GM12878 (cell line): ENCODE data around the gene UNKL. TPM values are rescaled to one million over a fixed set of nuclear protein-coding genes. Genes with fewer than 3 reads are reported as not detected.

Source experiments
- ATAC-seq: fragments of 200-7000 bp; cut with Tn5 transposase; 3 replicates; pipeline ENCODE4 v1.9.1; 2020; ENCODE audit warnings: mild to moderate bottlenecking, moderate library complexity
- BruUV-seq: library from RNA; stranded (reverse); fragments of 400-500 nt; replicated peaks from 2 replicates; lab custom pipeline; 2021; lab: Mats Ljungman, UMichigan
- CTCF ChIA-PET: fragments of 300-600 bp; sonication (Branson Sonifier 250); formaldehyde crosslinking; extraction: SDS; loops from one replicate; lab custom pipeline; 2021; ENCODE audit warnings: inconsistent platforms; lab: Yijun Ruan, JAX
- POLR2A ChIA-PET: fragments of 350-600 bp; formaldehyde crosslinking; extraction: SDS; loops from one replicate; lab custom pipeline; 2021; ENCODE audit warnings: inconsistent platforms; lab: Charles Lee
- RAD21 ChIA-PET: fragments of 300-600 bp; sonication (Branson Sonifier 250); formaldehyde crosslinking; loops from one replicate; lab custom pipeline; 2023; ENCODE audit warnings: antibody characterized with exemption; ENCODE audit not compliant: unreplicated experiment; lab: Charles Lee
- SMC1A ChIA-PET: fragments of 300-600 bp; sonication (Branson Sonifier 250); formaldehyde crosslinking; loops from one replicate; lab custom pipeline; 2023; ENCODE audit not compliant: unreplicated experiment, uncharacterized antibody; lab: Charles Lee
- DNase-seq: peaks from one replicate; pipeline ENCODE4 v3.0.0-alpha.2; 2011; ENCODE audit warnings: low read depth, low spot score
- FAIRE-seq: peaks from 3 replicates; lab custom pipeline; 2011; peaks lifted over from hg19 to GRCh38; lab: Jason Lieb, UNC
- H2AFZ ChIP-seq: 2 replicates; pipeline ENCODE4 v1.6.0; 2011; ENCODE audit warnings: low read depth, low read length, control low read depth; ENCODE audit not compliant: control insufficient read depth
- H3K27ac ChIP-seq: 2 replicates; pipeline ENCODE4 v1.5.1; 2011; ENCODE audit warnings: control low read depth; ENCODE audit not compliant: control insufficient read depth, insufficient read depth
- H3K27me3 ChIP-seq, 2 experiments: replicated peaks in 1 of 2; 2 replicates each; pipeline versions ENCODE4 v1.6.0 to v1.6.1; 2011; ENCODE audit warnings: low read length in 1 of 2; ENCODE audit not compliant: control insufficient read depth in 2 of 2, insufficient read depth in 2 of 2
- H3K36me3 ChIP-seq, 2 experiments: 2 replicates each; pipeline ENCODE4 v1.5.1; 2011; ENCODE audit warnings: low read length in 1 of 2; ENCODE audit not compliant: control insufficient read depth in 2 of 2, insufficient read depth in 2 of 2
- H3K4me1 ChIP-seq: 2 replicates; pipeline ENCODE4 v1.6.1; 2011; ENCODE audit warnings: mild to moderate bottlenecking, low read length, moderate library complexity, mixed read lengths; ENCODE audit not compliant: control insufficient read depth, insufficient read depth
- H3K4me2 ChIP-seq: 2 replicates; pipeline ENCODE4 v1.6.0; 2011; ENCODE audit warnings: control low read depth; ENCODE audit not compliant: control insufficient read depth, insufficient read depth
- H3K4me3 ChIP-seq: fragments of 200-600 bp; sonication (generic); 2 replicates; pipeline ENCODE4 v1.5.1; 2016
- H3K79me2 ChIP-seq: 2 replicates; pipeline ENCODE4 v1.6.0; 2011; ENCODE audit warnings: low read length; ENCODE audit not compliant: control insufficient read depth, insufficient read depth
- H3K9ac ChIP-seq: 2 replicates; pipeline ENCODE4 v1.8.0; 2011; ENCODE audit warnings: low read length, control low read depth, mixed read lengths; ENCODE audit not compliant: control insufficient read depth, insufficient read depth
- H3K9me3 ChIP-seq: replicated peaks from 3 replicates; pipeline ENCODE4 v1.5.1; 2011; ENCODE audit warnings: mild to moderate bottlenecking, low read length; ENCODE audit not compliant: control insufficient read depth, insufficient read depth
- H4K20me1 ChIP-seq: 2 replicates; pipeline ENCODE4 v1.6.0; 2011; ENCODE audit not compliant: control insufficient read depth, insufficient read depth
- ATF7 ChIP-seq: fragments of 450-650 bp; IDR thresholded peaks from 2 replicates; pipeline ENCODE4 v1.6.1; 2016; ENCODE audit warnings: low read depth, mild to moderate bottlenecking
- BCL3 ChIP-seq: IDR thresholded peaks from 2 replicates; pipeline ENCODE4 v1.6.1; 2011; ENCODE audit warnings: borderline replicate concordance, low read depth, mild to moderate bottlenecking, moderate library complexity, low read length; ENCODE audit not compliant: insufficient read depth, poor library complexity, severe bottlenecking
- CHD4 ChIP-seq: fragments of 200-600 bp; sonication (generic); IDR thresholded peaks from 2 replicates; pipeline ENCODE4 v1.6.1; 2016; ENCODE audit warnings: mild to moderate bottlenecking
- E2F4 ChIP-seq: IDR thresholded peaks from 2 replicates; pipeline ENCODE4 v1.6.1; 2012; ENCODE audit warnings: low read depth, low read length, improper control_type of control experiment
- HCFC1 ChIP-seq: fragments of 150-350 bp; IDR thresholded peaks from 2 replicates; pipeline ENCODE4 v1.6.1; 2014; ENCODE audit warnings: low read length
- IKZF1 ChIP-seq: fragments of 450-650 bp; conservative IDR thresholded peaks from 2 replicates; pipeline ENCODE4 v1.6.1; 2017; ENCODE audit warnings: antibody characterized with exemption, mild to moderate bottlenecking
- KDM1A ChIP-seq: fragments of 200-600 bp; sonication (generic); IDR thresholded peaks from 2 replicates; pipeline ENCODE4 v1.6.1; 2016; ENCODE audit warnings: borderline replicate concordance
- MTA3 ChIP-seq: IDR thresholded peaks from 2 replicates; pipeline ENCODE4 v1.6.1; 2012; ENCODE audit warnings: low read length, inconsistent platforms, borderline replicate concordance
- PML ChIP-seq: IDR thresholded peaks from 2 replicates; pipeline ENCODE4 v1.6.1; 2012; ENCODE audit warnings: low read length, inconsistent platforms
- RB1 ChIP-seq: fragments of 450-650 bp; formaldehyde crosslinking; IDR thresholded peaks from 2 replicates; pipeline ENCODE4 v1.6.1; 2017; ENCODE audit warnings: mild to moderate bottlenecking, borderline replicate concordance
- RCOR1 ChIP-seq: conservative IDR thresholded peaks from 2 replicates; pipeline ENCODE4 v1.6.1; 2012; ENCODE audit warnings: low read depth, low read length, improper control_type of control experiment
- RELA ChIP-seq: fragments of 450-650 bp; IDR thresholded peaks from 2 replicates; pipeline ENCODE4 v1.8.0; 2014; ENCODE audit warnings: borderline replicate concordance; ENCODE audit not compliant: partially characterized antibody
- RUNX3 ChIP-seq: IDR thresholded peaks from 2 replicates; pipeline ENCODE4 v1.6.1; 2012; ENCODE audit warnings: low read length, inconsistent platforms
- TCF3 ChIP-seq: IDR thresholded peaks from 2 replicates; pipeline ENCODE4 v1.6.1; 2012; ENCODE audit warnings: low read depth, mild to moderate bottlenecking, low read length, borderline replicate concordance; ENCODE audit not compliant: insufficient read depth
- WGBS: methylation state at CpG from one replicate; pipeline ENCODE4 v1.1.6; 2016; ENCODE audit warnings: low lambda C conversion rate; ENCODE audit not compliant: insufficient replicate concordance, insufficient coverage; ENCODE audit errors: missing lambda C conversion rate; 5-methylcytosine and 5-hydroxymethylcytosine counted together
- in situ Hi-C: fragments of 300-500 bp; cut with MboI; formaldehyde crosslinking; loops from 9 replicates; pipeline ENCODE4 v1.14.3; 2018; ENCODE audit warnings: mixed read lengths
- intact Hi-C: fragments of 100-400 bp; cut with micrococcal nuclease; formaldehyde crosslinking; loops from one replicate; pipeline ENCODE4 v1.14.2; 2022; ENCODE audit not compliant: unreplicated experiment
- polyA plus RNA-seq, 11 experiments: library from polyadenylated mRNA; depleted of rRNA in 4 of 11; unstranded in 6 of 11; stranded (reverse) in 5 of 11; fragments of >200 nt; fragmentation: Nextera tagmentation in 4 of 11; fragmentation: Illumina TruSeq in 1 of 11; extraction: Ambion mirVana in 4 of 11; extraction: Trizol in 1 of 11; gene quantifications; 1 replicate in 1 of 11; 2 replicates in 10 of 11; pipeline versions ENCODE4 v1.2.1 to v1.2.3, GENCODE V29; 2011 to 2016; ENCODE audit warnings: inconsistent platforms in 2 of 11, missing spikeins in 2 of 11, low read depth in 1 of 11
- total RNA-seq, 4 experiments: library from RNA; depleted of rRNA in 3 of 4; stranded (reverse); fragments of >200 nt in 3 of 4; fragmentation: Illumina TruSeq in 1 of 4; extraction: Trizol in 1 of 4; gene quantifications; 2 replicates each; pipeline versions ENCODE4 v1.2.1 to v1.2.3, GENCODE V29; 2013 to 2021
- TF ChIP-seq, protein P1 (sequence below): fragments of 450-650 bp; IDR thresholded peaks from 2 replicates; pipeline ENCODE4 v1.6.1; 2016; ENCODE audit warnings: mild to moderate bottlenecking

The UNKL gene
- total and polyA plus RNA-seq, 10 of the 15 experiments (the other 5 are each of a cell fraction or from before 2014, with no cell fraction given) = 0.40 to 21.6 (median 9.1) TPM

DNA sequence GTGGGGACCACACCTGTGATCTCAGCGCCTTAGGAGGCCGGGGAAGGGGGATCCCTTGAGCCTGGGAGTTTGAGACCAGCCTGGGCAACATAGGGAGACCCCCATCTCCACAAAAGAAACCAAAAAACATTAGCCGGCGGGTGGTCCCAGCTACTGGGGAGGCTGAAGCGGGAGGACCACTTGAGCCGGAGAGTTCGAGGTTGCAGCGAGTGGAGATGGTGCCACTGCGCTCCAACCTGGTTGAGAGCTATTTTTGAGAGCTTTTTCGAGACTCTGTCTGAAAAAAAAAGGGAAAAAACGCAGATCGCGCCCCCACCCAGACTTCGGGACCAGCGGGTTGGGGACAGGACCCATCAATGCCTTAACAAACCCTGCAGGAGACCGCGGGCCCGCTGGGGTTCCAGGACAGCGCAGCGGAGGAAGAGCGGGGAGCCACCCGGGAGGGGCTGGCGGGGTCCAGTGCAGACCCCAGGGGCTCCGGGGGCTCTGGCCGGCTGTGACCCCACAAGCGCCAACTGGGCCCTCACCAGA lies 81.8 kb downstream of the UNKL start:
- Histone ChIP-seq H3K4me1 (peaks cover 9% of the 10 kb centered on the region; the same call in 1 of the 2 replicates), H3K9ac (no peak overlapping the region), H3K4me3 (no peak overlapping the region), H3K4me2 (no peak overlapping the region), H3K36me3 (no peaks in the 10 kb centered on the region), H3K9me3 (peaks cover 2% of the 10 kb centered on the region; the same call in 2 of the 3 replicates), H4K20me1 (no peaks in the 10 kb centered on the region), H3K27me3 (peaks cover 5 to 14% of the 10 kb centered on the region in 2 experiments; a peak in 3 of 4 replicates), H2AFZ (no peak overlapping the region), H3K79me2 (no peaks in the 10 kb centered on the region), H3K27ac (no peak overlapping the region)
- BruUV-seq = no TSS peak
- no peak for DNase-seq
- ChIA-PET RAD21 (no interaction called here), POLR2A (no interaction called here), SMC1A (interaction anchor here (0.6 kb wide), 1 partner anchor 268 kb away, joined by 3 read pairs; no protein-coding TSS in a partner anchor), CTCF (no interaction called here)
- no peak for ATAC-seq
- FAIRE-seq = no peak
- 10% methylated on average over 25 of the region's 26 CpGs for WGBS
- in situ Hi-C loops = no loop called here
- intact Hi-C loops = no loop called here
- no peak for TF ChIP-seq RCOR1
- TF ChIP-seq MTA3 = no peak
- no peak for TF ChIP-seq ATF7
- TF ChIP-seq, protein P1, sequence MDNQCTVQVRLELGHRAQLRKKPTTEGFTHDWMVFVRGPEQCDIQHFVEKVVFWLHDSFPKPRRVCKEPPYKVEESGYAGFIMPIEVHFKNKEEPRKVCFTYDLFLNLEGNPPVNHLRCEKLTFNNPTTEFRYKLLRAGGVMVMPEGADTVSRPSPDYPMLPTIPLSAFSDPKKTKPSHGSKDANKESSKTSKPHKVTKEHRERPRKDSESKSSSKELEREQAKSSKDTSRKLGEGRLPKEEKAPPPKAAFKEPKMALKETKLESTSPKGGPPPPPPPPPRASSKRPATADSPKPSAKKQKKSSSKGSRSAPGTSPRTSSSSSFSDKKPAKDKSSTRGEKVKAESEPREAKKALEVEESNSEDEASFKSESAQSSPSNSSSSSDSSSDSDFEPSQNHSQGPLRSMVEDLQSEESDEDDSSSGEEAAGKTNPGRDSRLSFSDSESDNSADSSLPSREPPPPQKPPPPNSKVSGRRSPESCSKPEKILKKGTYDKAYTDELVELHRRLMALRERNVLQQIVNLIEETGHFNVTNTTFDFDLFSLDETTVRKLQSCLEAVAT = no peak
- TF ChIP-seq E2F4 = no peak
- TF ChIP-seq RUNX3 = no peak
- TF ChIP-seq PML = no peak
- no peak for TF ChIP-seq RB1
- TF ChIP-seq TCF3 = no peak
- no peak for TF ChIP-seq KDM1A
- TF ChIP-seq BCL3 = no peak
- TF ChIP-seq IKZF1 = no peak
- no peak for TF ChIP-seq CHD4
- TF ChIP-seq HCFC1 = no peak
- TF ChIP-seq RELA = no peak
